ENCODE measurements around the gene GLTP. TPM values are rescaled to one million over a fixed set of nuclear protein-coding genes. Genes with fewer than 3 reads are reported as not detected.

GLTP gene
- total RNA-seq, 3 donors from 2014 or later: 38.2 to 53.1 (median 40.1) TPM

- Histone ChIP-seq H3K36me3 (no peaks in the 10 kb centered on the region), H3K4me1 (no peaks in the 10 kb centered on the region), H3K9me3 (no peaks in the 10 kb centered on the region), H3K27me3 (no peaks in the 10 kb centered on the region), H3K27ac (no peak overlapping the region), H3K4me3 (no peak overlapping the region)
- TF ChIP-seq CTCF (IDR thresholded peaks at IDR 0.05): no peak
- TF ChIP-seq POLR2AphosphoS5 (IDR thresholded peaks at IDR 0.05): no peak
- no peak for TF ChIP-seq POLR2A (IDR thresholded peaks at IDR 0.05)
- intact Hi-C loops (cut with DNase I; ENCODE audit: low total_unique reads): no loop called here
- no peak for DNase-seq (ENCODE audit: low spot score in 2 of 2)
Observed at GRCh38 chr12:109926016-109926415, 45.7 kb upstream of the GLTP start.

GRCh38 chr12:109925185-109925840, 45.0 kb upstream of the GLTP start:
- intact Hi-C loops (cut with DNase I; ENCODE audit: low total_unique reads): no loop called here
- Histone ChIP-seq H3K36me3 (no peaks in the 10 kb centered on the region), H3K4me1 (no peaks in the 10 kb centered on the region), H3K27ac (no peak overlapping the region), H3K9me3 (no peaks in the 10 kb centered on the region), H3K4me3 (no peak overlapping the region), H3K27me3 (no peaks in the 10 kb centered on the region)
- DNase-seq (ENCODE audit: low spot score in 2 of 2): peak in 1 of 2 donors; percentile 41
- no peak for TF ChIP-seq CTCF (IDR thresholded peaks at IDR 0.05)
- no peak for TF ChIP-seq POLR2AphosphoS5 (IDR thresholded peaks at IDR 0.05)
- no peak for TF ChIP-seq POLR2A (IDR thresholded peaks at IDR 0.05)

- no peaks in the 10 kb centered on the region for H3K27me3 ChIP-seq
- TF ChIP-seq POLR2AphosphoS5 (IDR thresholded peaks at IDR 0.05) (no peak), CTCF (IDR thresholded peaks at IDR 0.05) (no peak), POLR2A (IDR thresholded peaks at IDR 0.05) (no peak)
- intact Hi-C loops (cut with DNase I; ENCODE audit: low total_unique reads): no loop called here
- H3K27ac ChIP-seq: no peak overlapping the region
- H3K36me3 ChIP-seq: no peaks in the 10 kb centered on the region
- no peaks in the 10 kb centered on the region for H3K4me1 ChIP-seq
- no peaks in the 10 kb centered on the region for H3K9me3 ChIP-seq
- H3K4me3 ChIP-seq: no peak overlapping the region
- peak in 1 of 2 donors; percentile 20 for DNase-seq (ENCODE audit: low spot score in 2 of 2)
Observed at GRCh38 chr12:109923481-109924245, 43.3 kb upstream of the GLTP start.

GRCh38 chr12:109923038-109923437, 42.7 kb upstream of the GLTP start:
- TF ChIP-seq POLR2A (IDR thresholded peaks at IDR 0.05) (no peak), CTCF (IDR thresholded peaks at IDR 0.05) (no peak), POLR2AphosphoS5 (IDR thresholded peaks at IDR 0.05) (no peak)
- H3K9me3 ChIP-seq: no peaks in the 10 kb centered on the region
- intact Hi-C loops (cut with DNase I; ENCODE audit: low total_unique reads): no loop called here
- H3K27ac ChIP-seq: no peak overlapping the region
- no peaks in the 10 kb centered on the region for H3K4me1 ChIP-seq
- H3K27me3 ChIP-seq: no peaks in the 10 kb centered on the region
- H3K36me3 ChIP-seq: no peaks in the 10 kb centered on the region
- no peak for DNase-seq (ENCODE audit: low spot score in 2 of 2)
- no peak overlapping the region for H3K4me3 ChIP-seq

GRCh38 chr12:109921982-109922381, 41.6 kb upstream of the GLTP start:
- intact Hi-C loops (cut with DNase I; ENCODE audit: low total_unique reads): no loop called here
- peaks cover 4% of the 10 kb centered on the region for H3K36me3 ChIP-seq
- H3K9me3 ChIP-seq: no peaks in the 10 kb centered on the region
- DNase-seq (ENCODE audit: low spot score in 2 of 2): no peak
- H3K27ac ChIP-seq: no peak overlapping the region
- H3K4me3 ChIP-seq: no peak overlapping the region
- TF ChIP-seq CTCF (IDR thresholded peaks at IDR 0.05): no peak
- no peak for TF ChIP-seq POLR2A (IDR thresholded peaks at IDR 0.05)
- no peak for TF ChIP-seq POLR2AphosphoS5 (IDR thresholded peaks at IDR 0.05)
- H3K4me1 ChIP-seq: no peaks in the 10 kb centered on the region
- no peaks in the 10 kb centered on the region for H3K27me3 ChIP-seq
